K562 (cell line): ENCODE measurements around the gene CHIC2. TPM values are rescaled to one million over a fixed set of nuclear protein-coding genes. Genes with fewer than 3 reads are reported as not detected.

Source experiments
- CLOCK ChIP-seq: fragments of 250-450 bp; sonication (Bioruptor Pico); IDR thresholded peaks from 2 replicates; pipeline ENCODE4 v1.4.0; 2020; ENCODE audit warnings: mild to moderate bottlenecking, moderate library complexity, borderline replicate concordance
- CREM ChIP-seq: IDR thresholded peaks from 2 replicates; pipeline ENCODE4 v1.6.1; 2014; ENCODE audit warnings: antibody characterized with exemption, low read depth
- SP2 ChIP-seq: IDR thresholded peaks from 2 replicates; pipeline ENCODE4 v1.6.1; 2011; ENCODE audit warnings: mild to moderate bottlenecking, low read depth, low read length, moderate library complexity; ENCODE audit not compliant: poor library complexity, severe bottlenecking; ENCODE audit errors: extremely low read depth
- SRSF9 ChIP-seq: fragments of 200-400 bp; formaldehyde crosslinking; IDR thresholded peaks from 2 replicates; pipeline ENCODE4 v1.6.1; 2017; ENCODE audit warnings: low read depth, low read length, borderline replicate concordance
- ZNF586 ChIP-seq: fragments of 450-650 bp; formaldehyde crosslinking; conservative IDR thresholded peaks from 2 replicates; pipeline ENCODE4 v1.4.0; 2020; ENCODE audit warnings: mild to moderate bottlenecking, moderate library complexity
- ZNF766 ChIP-seq: fragments of 200-800 bp; sonication (Bioruptor generic); conservative IDR thresholded peaks from 2 replicates; pipeline ENCODE4 v1.6.1; 2016; ENCODE audit warnings: missing genetic modification characterization, missing compliant biosample characterization
- polyA plus RNA-seq, 8 experiments: library from polyadenylated mRNA; depleted of rRNA in 4 of 8; stranded (reverse) in 5 of 8; unstranded in 3 of 8; fragments of >200 nt; fragmentation: Nextera tagmentation in 2 of 8; fragmentation: Illumina TruSeq in 1 of 8; extraction: Ambion mirVana in 2 of 8; extraction: Trizol in 1 of 8; gene quantifications; 2 replicates each; pipeline versions ENCODE4 v1.2.1 to v1.2.3, GENCODE V29; 2011 to 2014; ENCODE audit warnings: inconsistent platforms in 1 of 8, missing spikeins in 1 of 8
- total RNA-seq, 7 experiments: library from RNA; depleted of rRNA in 6 of 7; stranded (reverse); fragments of >200 nt in 6 of 7; fragmentation: Illumina TruSeq in 2 of 7; extraction: Trizol in 2 of 7; gene quantifications; 2 replicates each; pipeline versions ENCODE4 v1.2.1 to v1.2.3, GENCODE V29; 2011 to 2021; ENCODE audit warnings: low replicate concordance in 1 of 7
- TF ChIP-seq, protein P1 (sequence below): fragments of 450-650 bp; IDR thresholded peaks from 2 replicates; pipeline ENCODE4 v1.6.1; 2016; ENCODE audit warnings: low read depth
- TF ChIP-seq, protein P2 (sequence below), 2 experiments: IDR thresholded peaks; 2 replicates each; pipeline ENCODE4 v1.6.1; 2011; ENCODE audit warnings: borderline replicate concordance in 1 of 2, control low read depth in 1 of 2, low read depth in 1 of 2, low read length in 1 of 2, mild to moderate bottlenecking in 1 of 2, mixed read lengths in 1 of 2, moderate library complexity in 1 of 2; ENCODE audit not compliant: insufficient read depth in 1 of 2, insufficient read length in 1 of 2, poor library complexity in 1 of 2, severe bottlenecking in 1 of 2; ENCODE audit errors: extremely low read depth in 1 of 2

Gene CHIC2
- total and polyA plus RNA-seq, 9 of the 15 experiments (the other 6 are each of a cell fraction or from before 2014, with no cell fraction given): 0.89 to 25.1 (median 12.1) TPM

GRCh38 chr4:54089875-54090274 lies 25.5 kb upstream of the CHIC2 start (continued):
- TF ChIP-seq, protein P1, sequence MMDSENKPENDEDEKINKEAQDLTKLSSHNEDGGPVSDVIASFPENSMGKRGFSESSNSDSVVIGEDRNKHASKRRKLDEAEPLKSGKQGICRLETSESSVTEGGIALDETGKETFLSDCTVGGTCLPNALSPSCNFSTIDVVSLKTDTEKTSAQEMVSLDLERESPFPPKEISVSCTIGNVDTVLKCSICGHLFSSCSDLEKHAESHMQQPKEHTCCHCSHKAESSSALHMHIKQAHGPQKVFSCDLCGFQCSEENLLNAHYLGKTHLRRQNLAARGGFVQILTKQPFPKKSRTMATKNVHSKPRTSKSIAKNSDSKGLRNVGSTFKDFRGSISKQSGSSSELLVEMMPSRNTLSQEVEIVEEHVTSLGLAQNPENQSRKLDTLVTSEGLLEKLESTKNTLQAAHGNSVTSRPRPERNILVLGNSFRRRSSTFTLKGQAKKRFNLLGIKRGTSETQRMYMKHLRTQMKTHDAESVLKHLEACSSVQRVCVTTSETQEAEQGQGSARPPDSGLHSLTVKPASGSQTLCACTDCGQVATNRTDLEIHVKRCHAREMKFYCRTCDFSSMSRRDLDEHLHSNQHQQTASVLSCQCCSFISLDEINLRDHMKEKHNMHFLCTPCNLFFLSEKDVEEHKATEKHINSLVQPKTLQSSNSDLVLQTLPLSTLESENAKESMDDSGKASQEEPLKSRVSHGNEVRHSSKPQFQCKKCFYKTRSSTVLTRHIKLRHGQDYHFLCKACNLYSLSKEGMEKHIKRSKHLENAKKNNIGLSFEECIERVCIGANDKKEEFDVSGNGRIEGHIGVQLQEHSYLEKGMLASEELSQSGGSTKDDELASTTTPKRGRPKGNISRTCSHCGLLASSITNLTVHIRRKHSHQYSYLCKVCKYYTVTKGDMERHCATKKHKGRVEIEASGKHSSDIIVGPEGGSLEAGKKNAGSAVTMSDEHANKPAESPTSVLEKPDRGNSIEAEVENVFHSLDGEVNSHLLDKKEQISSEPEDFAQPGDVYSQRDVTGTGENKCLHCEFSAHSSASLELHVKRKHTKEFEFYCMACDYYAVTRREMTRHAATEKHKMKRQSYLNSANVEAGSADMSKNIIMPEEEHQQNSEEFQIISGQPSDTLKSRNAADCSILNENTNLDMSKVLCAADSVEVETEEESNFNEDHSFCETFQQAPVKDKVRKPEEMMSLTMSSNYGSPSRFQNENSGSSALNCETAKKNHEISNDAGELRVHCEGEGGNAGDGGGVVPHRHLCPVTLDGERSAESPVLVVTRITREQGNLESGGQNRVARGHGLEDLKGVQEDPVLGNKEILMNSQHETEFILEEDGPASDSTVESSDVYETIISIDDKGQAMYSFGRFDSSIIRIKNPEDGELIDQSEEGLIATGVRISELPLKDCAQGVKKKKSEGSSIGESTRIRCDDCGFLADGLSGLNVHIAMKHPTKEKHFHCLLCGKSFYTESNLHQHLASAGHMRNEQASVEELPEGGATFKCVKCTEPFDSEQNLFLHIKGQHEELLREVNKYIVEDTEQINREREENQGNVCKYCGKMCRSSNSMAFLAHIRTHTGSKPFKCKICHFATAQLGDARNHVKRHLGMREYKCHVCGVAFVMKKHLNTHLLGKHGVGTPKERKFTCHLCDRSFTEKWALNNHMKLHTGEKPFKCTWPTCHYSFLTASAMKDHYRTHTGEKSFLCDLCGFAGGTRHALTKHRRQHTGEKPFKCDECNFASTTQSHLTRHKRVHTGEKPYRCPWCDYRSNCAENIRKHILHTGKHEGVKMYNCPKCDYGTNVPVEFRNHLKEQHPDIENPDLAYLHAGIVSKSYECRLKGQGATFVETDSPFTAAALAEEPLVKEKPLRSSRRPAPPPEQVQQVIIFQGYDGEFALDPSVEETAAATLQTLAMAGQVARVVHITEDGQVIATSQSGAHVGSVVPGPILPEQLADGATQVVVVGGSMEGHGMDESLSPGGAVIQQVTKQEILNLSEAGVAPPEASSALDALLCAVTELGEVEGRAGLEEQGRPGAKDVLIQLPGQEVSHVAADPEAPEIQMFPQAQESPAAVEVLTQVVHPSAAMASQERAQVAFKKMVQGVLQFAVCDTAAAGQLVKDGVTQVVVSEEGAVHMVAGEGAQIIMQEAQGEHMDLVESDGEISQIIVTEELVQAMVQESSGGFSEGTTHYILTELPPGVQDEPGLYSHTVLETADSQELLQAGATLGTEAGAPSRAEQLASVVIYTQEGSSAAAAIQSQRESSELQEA: no peak
- TF ChIP-seq SRSF9 (no peak), ZNF586 (CRISPR knock-in tag) (no peak), CLOCK (CRISPR knock-in tag) (no peak), SP2 (no peak), ZNF766 (CRISPR knock-in tag) (no peak), CREM (no peak)
- TF ChIP-seq, protein P2, sequence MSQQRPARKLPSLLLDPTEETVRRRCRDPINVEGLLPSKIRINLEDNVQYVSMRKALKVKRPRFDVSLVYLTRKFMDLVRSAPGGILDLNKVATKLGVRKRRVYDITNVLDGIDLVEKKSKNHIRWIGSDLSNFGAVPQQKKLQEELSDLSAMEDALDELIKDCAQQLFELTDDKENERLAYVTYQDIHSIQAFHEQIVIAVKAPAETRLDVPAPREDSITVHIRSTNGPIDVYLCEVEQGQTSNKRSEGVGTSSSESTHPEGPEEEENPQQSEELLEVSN (IDR thresholded peaks at IDR 0.05; ENCODE audit: borderline replicate concordance in 1 of 2, extremely low read depth in 1 of 2, insufficient read depth in 1 of 2, insufficient read length in 1 of 2, low read depth in 1 of 2, low read length in 1 of 2, poor library complexity in 1 of 2, severe bottlenecking in 1 of 2): no peak
